Peyer's patch (tissue), 4 donors: Measurements from ENCODE around the gene DSN1.

Experiments
- POLR2A ChIP-seq, 2 donors: fragments of 450-650 bp; IDR thresholded peaks; one replicate each; pipeline ENCODE4 v1.5.1; 2017; ENCODE audit warnings: antibody characterized with exemption in 2 of 2, mild to moderate bottlenecking in 2 of 2, moderate library complexity in 2 of 2
- TF ChIP-seq, protein P1 (sequence below), 6 experiments: fragments of 450-650 bp in 4 of 6; fragments of 200-600 bp in 2 of 6; sonication (generic) in 1 of 6; IDR thresholded peaks; one replicate each; pipeline ENCODE4 v1.5.1; 2017 to 2019; ENCODE audit warnings: antibody characterized with exemption in 6 of 6, mild to moderate bottlenecking in 3 of 6, moderate library complexity in 1 of 6

DNA sequence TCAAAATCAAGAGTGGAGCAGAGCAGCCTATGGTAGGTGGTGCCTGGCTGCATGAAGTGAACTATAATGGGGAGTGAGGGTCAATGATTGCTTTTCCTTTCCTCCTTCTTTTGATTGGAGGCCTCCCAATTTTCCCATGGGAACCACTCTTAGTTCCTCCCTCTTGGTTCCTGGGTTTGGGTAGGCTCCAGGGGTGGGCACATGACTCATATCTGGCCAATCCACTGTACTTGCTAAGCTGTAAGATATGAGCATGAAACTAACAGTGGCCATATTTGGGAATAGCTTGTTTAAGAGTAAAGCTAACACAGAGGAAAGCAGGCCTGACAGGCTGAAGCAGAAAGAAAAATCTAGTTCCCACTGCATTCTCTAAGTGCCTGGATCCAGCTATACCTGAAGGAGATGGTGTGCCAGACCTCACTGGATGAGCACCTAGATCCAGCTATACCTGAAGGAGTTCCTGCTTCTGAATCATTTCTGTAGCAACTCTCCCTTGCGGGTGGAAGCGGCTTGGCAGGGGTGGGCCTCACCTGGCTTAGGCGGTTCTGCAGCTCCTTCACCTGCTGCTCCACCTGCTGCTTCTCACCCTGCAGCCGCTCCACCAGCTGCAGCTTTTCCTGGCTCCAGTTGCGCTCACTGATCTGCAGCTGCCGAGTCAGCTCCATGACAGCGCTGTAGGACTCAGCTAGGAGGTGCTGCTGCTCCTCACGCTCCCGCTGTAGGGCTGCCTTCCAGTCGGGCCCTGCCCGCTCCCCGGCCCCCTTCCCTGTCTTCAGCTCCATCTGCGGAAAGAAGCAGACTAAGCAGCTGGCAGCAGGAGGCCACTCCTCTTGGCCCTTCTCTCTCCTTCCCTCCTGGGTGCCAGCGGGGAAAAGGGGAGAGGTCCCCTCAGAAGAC is 29.0 kb upstream of the DSN1 start:
- no peak for TF ChIP-seq POLR2A (IDR thresholded peaks at IDR 0.05)
- TF ChIP-seq, protein P1, sequence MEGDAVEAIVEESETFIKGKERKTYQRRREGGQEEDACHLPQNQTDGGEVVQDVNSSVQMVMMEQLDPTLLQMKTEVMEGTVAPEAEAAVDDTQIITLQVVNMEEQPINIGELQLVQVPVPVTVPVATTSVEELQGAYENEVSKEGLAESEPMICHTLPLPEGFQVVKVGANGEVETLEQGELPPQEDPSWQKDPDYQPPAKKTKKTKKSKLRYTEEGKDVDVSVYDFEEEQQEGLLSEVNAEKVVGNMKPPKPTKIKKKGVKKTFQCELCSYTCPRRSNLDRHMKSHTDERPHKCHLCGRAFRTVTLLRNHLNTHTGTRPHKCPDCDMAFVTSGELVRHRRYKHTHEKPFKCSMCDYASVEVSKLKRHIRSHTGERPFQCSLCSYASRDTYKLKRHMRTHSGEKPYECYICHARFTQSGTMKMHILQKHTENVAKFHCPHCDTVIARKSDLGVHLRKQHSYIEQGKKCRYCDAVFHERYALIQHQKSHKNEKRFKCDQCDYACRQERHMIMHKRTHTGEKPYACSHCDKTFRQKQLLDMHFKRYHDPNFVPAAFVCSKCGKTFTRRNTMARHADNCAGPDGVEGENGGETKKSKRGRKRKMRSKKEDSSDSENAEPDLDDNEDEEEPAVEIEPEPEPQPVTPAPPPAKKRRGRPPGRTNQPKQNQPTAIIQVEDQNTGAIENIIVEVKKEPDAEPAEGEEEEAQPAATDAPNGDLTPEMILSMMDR (IDR thresholded peaks at IDR 0.05): no peak
